Activated T-helper 2 cell treated with anti-CD3 and anti-CD28 coated beads, Interferon-gamma antibody, Interleukin-2, Interleukin-4, amounts not matched to agents 10 μg/mL and 5 μg/mL and 100 μg/mL, durations not matched to agents 14 hours and 24 hours and 36 hours (primary cell): Measurements from ENCODE around the gene PLAA. TPM values are rescaled to one million over a fixed set of nuclear protein-coding genes. Genes with fewer than 3 reads are reported as not detected.

Experiments
- DNase-seq: peaks from one replicate; pipeline ENCODE4 v3.0.0; 2021; ENCODE audit warnings: low spot score
- H3K27ac Mint-ChIP-seq: one replicate; pipeline ENCODE4 v1.8.0; 2021; ENCODE audit warnings: mixed read lengths
- H3K27me3 Mint-ChIP-seq: one replicate; pipeline ENCODE4 v1.8.0; 2021; ENCODE audit warnings: low read depth, mixed read lengths
- H3K36me3 Mint-ChIP-seq: one replicate; pipeline ENCODE4 v1.8.0; 2021; ENCODE audit warnings: low read depth, mixed read lengths
- H3K4me1 Mint-ChIP-seq: one replicate; pipeline ENCODE4 v1.8.0; 2021; ENCODE audit warnings: low read depth, mixed read lengths
- H3K4me3 Mint-ChIP-seq: one replicate; pipeline ENCODE4 v1.8.0; 2021; ENCODE audit warnings: low read depth, mild to moderate bottlenecking, moderate library complexity, mixed read lengths
- H3K9me3 Mint-ChIP-seq: one replicate; pipeline ENCODE4 v1.8.0; 2021; ENCODE audit warnings: mixed read lengths
- intact Hi-C: fragments of 100-400 bp; cut with micrococcal nuclease; formaldehyde crosslinking; loops from one replicate; pipeline ENCODE4 v1.15.1; 2023
- total RNA-seq: library from RNA; stranded (reverse); gene quantifications from 2 replicates; pipeline ENCODE4 v1.2.3, GENCODE V29; 2022

The PLAA gene
- total RNA-seq, 1 donor from 2014 or later = 36.4 TPM

GRCh38 chr9:26951794-26952193 is 4.8 kb upstream of the PLAA start:
- Mint-ChIP-seq H3K27me3 (no peaks in the 10 kb centered on the region), H3K4me1 (peaks cover 35% of the 10 kb centered on the region), H3K4me3 (no peak overlapping the region), H3K36me3 (no peaks in the 10 kb centered on the region), H3K27ac (no peak overlapping the region), H3K9me3 (no peaks in the 10 kb centered on the region)
- intact Hi-C loops = no loop called here
- no peak for DNase-seq

- intact Hi-C loops = no loop called here
- Mint-ChIP-seq H3K27me3 (no peaks in the 10 kb centered on the region), H3K9me3 (no peaks in the 10 kb centered on the region), H3K4me1 (peaks cover 37% of the 10 kb centered on the region), H3K4me3 (no peak overlapping the region), H3K27ac (no peak overlapping the region), H3K36me3 (peaks cover 8% of the 10 kb centered on the region)
- DNase-seq = no peak
These were observed 3.5 kb upstream of the PLAA start for GRCh38 chr9:26950521-26950920.

- intact Hi-C loops = loop anchor here (5.0 kb wide), 1 partner anchor 418 kb away; no protein-coding TSS in a partner anchor
- DNase-seq = no peak
- H3K4me1 Mint-ChIP-seq = peaks cover 36% of the 10 kb centered on the region
- H3K36me3 Mint-ChIP-seq = peaks cover 10% of the 10 kb centered on the region
- no peak overlapping the region for H3K4me3 Mint-ChIP-seq
- peak overlapping the region; percentile 7 for H3K27ac Mint-ChIP-seq
- no peaks in the 10 kb centered on the region for H3K9me3 Mint-ChIP-seq
- H3K27me3 Mint-ChIP-seq = no peaks in the 10 kb centered on the region
These were observed 2.6 kb upstream of the PLAA start for GRCh38 chr9:26949637-26950069.

GRCh38 chr9:26947736-26948135 is 694 bp upstream of the PLAA start:
- H3K4me3 Mint-ChIP-seq = peak overlapping the region; percentile 95
- DNase-seq = no peak
- peaks cover 44% of the 10 kb centered on the region for H3K4me1 Mint-ChIP-seq
- peak overlapping the region; percentile 100 for H3K27ac Mint-ChIP-seq
- H3K27me3 Mint-ChIP-seq = no peaks in the 10 kb centered on the region
- intact Hi-C loops = loop anchor here (1.0 to 5.0 kb wide), 4 partner anchors 9 to 625 kb away; partner anchors contain the start of genes CAAP1 and IFT74
- H3K36me3 Mint-ChIP-seq = peaks cover 28% of the 10 kb centered on the region
- no peaks in the 10 kb centered on the region for H3K9me3 Mint-ChIP-seq

GRCh38 chr9:26945591-26945990 is 1.5 kb downstream of the PLAA start:
- intact Hi-C loops = loop anchor here (5.0 kb wide), 1 partner anchor 422 kb away; no protein-coding TSS in a partner anchor
- peaks cover 58% of the 10 kb centered on the region for H3K4me1 Mint-ChIP-seq
- H3K27me3 Mint-ChIP-seq = no peaks in the 10 kb centered on the region
- H3K4me3 Mint-ChIP-seq = peak overlapping the region; percentile 95
- peaks cover 44% of the 10 kb centered on the region for H3K36me3 Mint-ChIP-seq
- no peak for DNase-seq
- H3K9me3 Mint-ChIP-seq = no peaks in the 10 kb centered on the region
- peak overlapping the region; percentile 100 for H3K27ac Mint-ChIP-seq

- Mint-ChIP-seq H3K27me3 (no peaks in the 10 kb centered on the region), H3K4me1 (peaks cover 62% of the 10 kb centered on the region), H3K36me3 (peaks cover 75% of the 10 kb centered on the region), H3K27ac (peak overlapping the region; percentile 18), H3K9me3 (peaks cover 16% of the 10 kb centered on the region), H3K4me3 (peak overlapping the region; percentile 23)
- intact Hi-C loops = no loop called here
- DNase-seq = no peak
These were observed 6.3 kb downstream of the PLAA start for GRCh38 chr9:26940779-26941178.

GRCh38 chr9:26939955-26940711 is 6.9 kb downstream of the PLAA start:
- intact Hi-C loops = no loop called here

GRCh38 chr9:26937816-26938371 is 9.1 kb downstream of the PLAA start:
- H3K27ac Mint-ChIP-seq = no peak overlapping the region
- H3K4me3 Mint-ChIP-seq = no peak overlapping the region
- intact Hi-C loops = no loop called here
- H3K9me3 Mint-ChIP-seq = peaks cover 16% of the 10 kb centered on the region
- H3K27me3 Mint-ChIP-seq = no peaks in the 10 kb centered on the region
- H3K36me3 Mint-ChIP-seq = peaks cover 62% of the 10 kb centered on the region
- DNase-seq = no peak
- H3K4me1 Mint-ChIP-seq = peaks cover 39% of the 10 kb centered on the region

More at GRCh38 chr9:26939955-26940711, 6.9 kb downstream of the PLAA start:
- no peaks in the 10 kb centered on the region for H3K27me3 Mint-ChIP-seq
- DNase-seq = no peak
- H3K4me1 Mint-ChIP-seq = peaks cover 57% of the 10 kb centered on the region
- no peak overlapping the region for H3K4me3 Mint-ChIP-seq
- H3K27ac Mint-ChIP-seq = peak overlapping the region; percentile 18
- H3K9me3 Mint-ChIP-seq = peaks cover 16% of the 10 kb centered on the region
- H3K36me3 Mint-ChIP-seq = peaks cover 70% of the 10 kb centered on the region

GRCh38 chr9:26935847-26936246 is 11.2 kb downstream of the PLAA start:
- H3K27me3 Mint-ChIP-seq = no peaks in the 10 kb centered on the region
- peaks cover 56% of the 10 kb centered on the region for H3K36me3 Mint-ChIP-seq
- H3K4me3 Mint-ChIP-seq = no peak overlapping the region
- peaks cover 16% of the 10 kb centered on the region for H3K9me3 Mint-ChIP-seq
- intact Hi-C loops = no loop called here
- DNase-seq = no peak
- H3K4me1 Mint-ChIP-seq = peaks cover 27% of the 10 kb centered on the region
- H3K27ac Mint-ChIP-seq = no peak overlapping the region

GRCh38 chr9:26928902-26929495 is 18.0 kb downstream of the PLAA start:
- intact Hi-C loops = no loop called here
- peaks cover 53% of the 10 kb centered on the region for H3K36me3 Mint-ChIP-seq
- H3K4me3 Mint-ChIP-seq = no peak overlapping the region
- H3K4me1 Mint-ChIP-seq = peaks cover 5% of the 10 kb centered on the region
- no peaks in the 10 kb centered on the region for H3K9me3 Mint-ChIP-seq
- DNase-seq = no peak
- no peaks in the 10 kb centered on the region for H3K27me3 Mint-ChIP-seq
- H3K27ac Mint-ChIP-seq = no peak overlapping the region

GRCh38 chr9:26925609-26926008 is 21.4 kb downstream of the PLAA start:
- no peak overlapping the region for H3K4me3 Mint-ChIP-seq
- intact Hi-C loops = no loop called here
- no peak overlapping the region for H3K27ac Mint-ChIP-seq
- H3K27me3 Mint-ChIP-seq = no peaks in the 10 kb centered on the region
- peaks cover 64% of the 10 kb centered on the region for H3K36me3 Mint-ChIP-seq
- no peak for DNase-seq
- no peaks in the 10 kb centered on the region for H3K9me3 Mint-ChIP-seq
- peaks cover 6% of the 10 kb centered on the region for H3K4me1 Mint-ChIP-seq

- Mint-ChIP-seq H3K4me3 (no peak overlapping the region), H3K9me3 (no peaks in the 10 kb centered on the region), H3K27me3 (no peaks in the 10 kb centered on the region), H3K4me1 (peaks cover 1% of the 10 kb centered on the region), H3K36me3 (peaks cover 73% of the 10 kb centered on the region), H3K27ac (no peak overlapping the region)
- DNase-seq = no peak
- intact Hi-C loops = no loop called here
These were observed 27.3 kb downstream of the PLAA start for GRCh38 chr9:26919698-26920097.

GRCh38 chr9:26913138-26913668 is 33.8 kb downstream of the PLAA start:
- intact Hi-C loops = no loop called here
- Mint-ChIP-seq H3K27me3 (no peaks in the 10 kb centered on the region), H3K36me3 (peaks cover 61% of the 10 kb centered on the region), H3K4me1 (no peaks in the 10 kb centered on the region), H3K9me3 (no peaks in the 10 kb centered on the region), H3K4me3 (no peak overlapping the region), H3K27ac (no peak overlapping the region)
- DNase-seq = no peak
